Activated CD4-positive, alpha-beta T cell treated with anti-CD3 and anti-CD28 coated beads, Interleukin-2, amount 50 U/mL, for 1 hour (primary cell): ENCODE data around the gene SP6.

Source experiments
- DNase-seq: peaks from one replicate; pipeline ENCODE4 v3.0.0-alpha.2; 2020

SP6 gene

GRCh38 chr17:47879028-47879585 is 28.1 kb upstream of the SP6 start:
- DNase-seq: no peak

GRCh38 chr17:47878203-47879027 is 27.5 kb upstream of the SP6 start:
- no peak for DNase-seq

GRCh38 chr17:47877368-47878034 is 26.5 kb upstream of the SP6 start:
- no peak for DNase-seq

- no peak for DNase-seq
These were observed 24.3 kb upstream of the SP6 start for GRCh38 chr17:47875011-47875985.

- DNase-seq: no peak
These were observed 22.5 kb upstream of the SP6 start for GRCh38 chr17:47873200-47874090.

GRCh38 chr17:47872651-47873161 is 21.7 kb upstream of the SP6 start:
- DNase-seq: no peak

DNA sequence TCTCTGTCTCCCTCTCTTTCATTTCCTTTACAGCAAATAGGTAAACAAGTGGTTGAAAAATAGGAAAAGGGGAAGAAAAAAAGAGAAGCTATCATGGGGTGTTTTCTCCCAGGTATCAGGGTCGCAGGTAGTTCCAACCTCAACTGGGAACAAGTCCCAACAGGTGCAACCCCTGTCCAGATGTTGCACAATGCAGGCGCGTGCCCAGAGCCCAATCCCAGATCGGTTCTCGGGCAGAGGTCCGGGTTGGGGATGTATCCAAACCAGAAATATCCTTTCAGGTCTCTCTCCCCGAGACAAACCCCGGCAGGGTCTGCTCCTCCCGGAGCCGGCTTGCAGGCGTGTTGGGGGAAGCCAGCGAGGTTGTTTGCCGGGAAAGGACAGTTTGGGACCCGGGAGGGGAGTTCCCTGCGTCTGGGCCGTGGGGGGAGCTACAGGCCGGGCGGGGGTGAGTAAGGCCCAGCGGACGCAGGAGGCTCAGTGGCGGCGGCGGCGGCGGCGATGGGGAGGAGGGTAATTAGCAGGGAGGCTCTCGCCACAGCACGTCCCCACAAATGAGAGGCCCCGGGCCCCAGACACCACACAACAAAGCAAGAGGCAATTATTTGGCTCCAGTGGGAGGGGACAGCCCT is 21.2 kb upstream of the SP6 start:
- no peak for DNase-seq

- no peak for DNase-seq
These were observed 20.1 kb upstream of the SP6 start for GRCh38 chr17:47871048-47871447.

DNA sequence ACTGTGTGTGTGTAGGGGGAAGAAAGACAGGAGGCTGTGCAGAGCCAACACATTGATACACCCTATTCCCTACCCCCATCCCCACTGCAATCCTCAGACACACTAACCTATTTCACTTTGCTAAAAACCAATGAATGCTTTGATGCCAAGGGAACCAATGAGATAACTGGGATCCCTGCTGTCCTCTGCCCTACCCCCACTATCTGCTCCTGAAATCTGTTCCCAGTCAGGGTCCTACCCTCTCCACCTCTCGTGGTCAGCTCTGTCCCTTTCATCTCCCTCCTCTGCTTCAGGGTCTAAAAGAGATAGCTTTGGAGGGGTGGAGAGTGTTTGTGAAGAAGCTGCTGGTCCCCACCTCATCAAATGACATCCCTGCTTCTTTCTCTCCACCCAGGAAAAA is 19.1 kb upstream of the SP6 start:
- DNase-seq: no peak

GRCh38 chr17:47869114-47869513 is 18.2 kb upstream of the SP6 start:
- DNase-seq: no peak

- DNase-seq: no peak
These were observed 17.0 kb upstream of the SP6 start for GRCh38 chr17:47867813-47868533.

DNA sequence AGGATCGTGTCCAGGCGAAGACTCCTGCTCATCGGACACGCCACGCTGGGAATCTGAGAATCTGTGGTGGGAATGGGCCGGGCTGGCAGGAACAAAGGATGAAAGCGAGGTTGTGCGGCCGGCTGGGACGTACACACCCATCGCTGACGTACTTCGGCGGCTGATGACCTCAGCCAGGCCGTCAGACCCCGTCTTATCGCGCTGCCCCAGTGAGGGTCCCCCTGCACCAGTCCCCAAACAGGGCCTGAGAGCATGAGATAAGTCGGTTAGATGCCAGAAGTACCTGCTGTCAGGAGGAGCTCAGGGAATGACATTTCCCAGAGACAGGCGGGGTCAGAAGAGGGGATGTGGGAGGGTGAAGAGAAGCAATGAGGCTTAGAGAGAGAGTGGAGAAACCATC is 16.0 kb upstream of the SP6 start:
- DNase-seq: no peak

- DNase-seq: no peak
These were observed 13.8 kb upstream of the SP6 start for GRCh38 chr17:47864791-47865216.

DNA sequence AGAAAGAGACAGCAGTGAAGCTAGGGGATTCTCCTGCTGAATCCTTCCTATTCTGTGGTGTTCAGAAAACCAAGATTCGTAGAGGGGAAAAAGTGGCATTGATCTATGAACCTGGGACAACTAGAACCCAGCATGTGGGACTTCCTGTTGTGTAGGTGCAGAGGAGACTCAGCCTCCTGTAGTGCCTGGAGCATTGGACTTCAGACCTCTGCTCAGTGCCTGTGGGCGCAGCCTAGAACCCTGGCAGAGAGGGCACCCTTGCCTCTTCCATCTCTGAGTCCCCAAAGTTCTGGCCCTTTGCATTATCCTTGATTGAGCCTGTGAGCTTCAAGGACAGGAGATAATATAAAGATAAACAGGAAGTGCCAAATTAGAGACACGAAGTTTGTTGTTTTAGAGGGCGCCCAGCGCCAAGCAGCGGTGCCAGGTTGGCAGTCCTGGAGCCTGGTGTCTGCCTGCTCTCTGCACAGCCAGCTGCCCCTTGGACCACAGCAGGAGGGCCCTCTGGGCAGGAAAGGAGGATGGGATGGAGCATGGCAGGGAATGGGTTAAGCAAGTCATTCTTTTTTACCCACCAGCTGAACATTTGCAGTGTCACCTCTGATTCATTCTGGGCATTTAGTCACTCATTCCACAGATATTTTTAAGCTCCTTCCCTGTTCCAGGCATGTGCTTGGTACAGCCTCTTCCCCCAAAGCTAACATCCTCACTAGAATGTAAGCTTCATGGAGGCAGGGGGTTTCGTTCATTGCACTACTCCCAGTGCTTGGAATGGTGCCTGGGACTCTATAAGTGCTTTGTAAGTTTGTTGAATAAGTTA is 11.9 kb upstream of the SP6 start:
- no peak for DNase-seq

DNA sequence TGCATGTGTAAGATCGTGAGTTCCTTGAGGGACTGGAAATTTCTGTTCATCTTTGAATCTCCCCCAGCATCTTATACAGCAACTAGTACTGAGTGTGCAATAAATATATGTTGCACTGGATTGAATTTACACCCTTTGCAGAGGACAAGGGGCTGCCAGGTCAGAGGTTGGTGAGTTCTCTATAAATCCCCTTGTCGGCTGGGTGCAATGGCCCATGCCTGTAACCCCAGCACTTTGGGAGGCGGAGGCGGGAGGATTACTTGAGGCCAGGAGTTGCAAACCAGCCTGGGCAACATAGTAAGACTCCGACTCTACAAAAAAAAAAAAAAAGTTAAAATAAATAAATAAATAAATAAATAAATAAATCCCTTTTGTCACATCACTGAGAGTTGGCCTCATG is 9.4 kb upstream of the SP6 start:
- DNase-seq: no peak

GRCh38 chr17:47857551-47858455 is 6.8 kb upstream of the SP6 start:
- DNase-seq: no peak

DNA sequence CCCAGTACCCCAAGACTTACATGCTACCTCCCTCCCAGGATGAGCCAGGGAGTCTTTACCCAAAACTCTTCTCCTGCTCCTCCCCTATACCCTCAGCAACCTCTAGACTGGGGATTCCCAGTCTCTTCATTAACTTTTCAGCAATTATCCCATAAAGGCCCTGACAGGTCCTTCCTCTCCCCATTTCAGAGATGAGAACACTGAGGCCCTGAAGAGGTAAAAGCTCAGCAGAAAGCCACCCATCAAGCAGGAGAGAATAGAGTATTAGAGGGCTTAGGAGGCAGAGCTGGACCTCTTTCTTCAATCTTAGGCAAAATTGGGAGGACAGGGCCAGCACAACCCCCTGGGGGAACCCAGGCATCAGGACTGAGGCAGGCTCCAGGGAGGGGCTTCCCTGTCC is 5.9 kb upstream of the SP6 start:
- DNase-seq: no peak

- no peak for DNase-seq
These were observed 4.8 kb upstream of the SP6 start for GRCh38 chr17:47855737-47856136.
